LHCN-M2 (cell line): Measurements from ENCODE around the gene PLEKHA6. TPM values are rescaled to one million over a fixed set of nuclear protein-coding genes. Genes with fewer than 3 reads are reported as not detected.

ENCODE experiments used
- DNase-seq: peaks from one replicate; pipeline ENCODE4 v3.0.0-alpha.2; 2012; ENCODE audit warnings: low read depth
- total RNA-seq: library from RNA; depleted of rRNA; stranded (reverse); fragments of >200 nt; gene quantifications from 2 replicates; pipeline ENCODE4 v1.2.3, GENCODE V29; 2014

Gene PLEKHA6
- total RNA-seq, 1 experiment from 2014 or later: 50.9 TPM

DNA sequence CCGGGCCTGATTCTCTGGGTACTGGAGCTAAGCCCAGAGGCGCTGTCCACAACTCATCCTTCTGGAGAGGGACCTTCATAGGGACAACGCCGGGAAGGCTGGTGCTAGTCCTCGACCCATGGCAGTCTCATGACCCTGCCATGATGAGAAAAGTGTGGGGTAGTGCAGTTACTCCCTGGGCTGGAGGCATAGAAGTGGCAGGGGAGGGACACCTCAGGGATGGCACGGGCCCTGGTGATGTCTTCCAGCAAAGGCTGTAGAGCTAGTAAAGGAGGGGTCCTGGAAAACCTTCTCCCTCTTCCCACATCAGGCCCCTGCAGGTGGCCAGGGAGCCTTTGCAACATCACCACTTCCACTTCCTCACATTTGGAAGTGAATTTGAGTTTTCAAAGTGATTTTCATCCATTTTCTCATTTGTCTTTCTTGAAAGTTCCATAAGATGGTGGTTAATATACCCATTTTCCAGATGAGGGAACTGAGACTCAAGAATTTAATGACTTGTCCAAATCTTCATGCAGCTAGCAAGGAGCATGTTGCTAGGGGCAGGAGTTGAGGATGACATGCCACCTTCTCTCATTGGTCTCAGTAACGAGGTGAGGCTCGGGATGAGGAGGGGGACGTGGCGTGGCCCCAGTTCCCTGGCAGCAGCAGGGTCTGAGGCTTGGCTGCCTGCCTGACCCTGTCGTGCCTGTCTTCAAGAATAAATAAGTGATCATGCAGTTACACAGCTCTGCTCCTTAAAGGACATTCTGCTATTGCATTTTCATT is 142.7 kb downstream of the PLEKHA6 start:
- no peak for DNase-seq

DNA sequence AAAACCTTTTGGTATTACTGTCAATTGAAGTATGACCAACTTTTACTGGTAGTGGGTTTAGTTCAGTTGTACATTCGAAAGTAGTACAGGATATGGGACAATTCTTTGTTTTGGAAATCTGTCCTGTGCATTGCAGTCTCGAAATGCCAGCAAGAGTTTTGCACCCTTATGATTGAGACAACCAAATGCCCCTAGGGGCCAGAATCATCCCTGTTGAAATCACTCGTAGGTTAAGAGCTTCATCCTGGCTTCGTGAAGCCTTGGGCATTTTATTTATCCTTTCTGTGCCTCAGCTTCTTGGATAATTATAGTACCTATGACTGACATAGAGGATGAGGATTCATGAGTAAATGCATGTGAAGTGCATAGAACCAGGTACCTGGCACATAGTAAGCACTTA is 143.5 kb downstream of the PLEKHA6 start:
- no peak for DNase-seq

DNA sequence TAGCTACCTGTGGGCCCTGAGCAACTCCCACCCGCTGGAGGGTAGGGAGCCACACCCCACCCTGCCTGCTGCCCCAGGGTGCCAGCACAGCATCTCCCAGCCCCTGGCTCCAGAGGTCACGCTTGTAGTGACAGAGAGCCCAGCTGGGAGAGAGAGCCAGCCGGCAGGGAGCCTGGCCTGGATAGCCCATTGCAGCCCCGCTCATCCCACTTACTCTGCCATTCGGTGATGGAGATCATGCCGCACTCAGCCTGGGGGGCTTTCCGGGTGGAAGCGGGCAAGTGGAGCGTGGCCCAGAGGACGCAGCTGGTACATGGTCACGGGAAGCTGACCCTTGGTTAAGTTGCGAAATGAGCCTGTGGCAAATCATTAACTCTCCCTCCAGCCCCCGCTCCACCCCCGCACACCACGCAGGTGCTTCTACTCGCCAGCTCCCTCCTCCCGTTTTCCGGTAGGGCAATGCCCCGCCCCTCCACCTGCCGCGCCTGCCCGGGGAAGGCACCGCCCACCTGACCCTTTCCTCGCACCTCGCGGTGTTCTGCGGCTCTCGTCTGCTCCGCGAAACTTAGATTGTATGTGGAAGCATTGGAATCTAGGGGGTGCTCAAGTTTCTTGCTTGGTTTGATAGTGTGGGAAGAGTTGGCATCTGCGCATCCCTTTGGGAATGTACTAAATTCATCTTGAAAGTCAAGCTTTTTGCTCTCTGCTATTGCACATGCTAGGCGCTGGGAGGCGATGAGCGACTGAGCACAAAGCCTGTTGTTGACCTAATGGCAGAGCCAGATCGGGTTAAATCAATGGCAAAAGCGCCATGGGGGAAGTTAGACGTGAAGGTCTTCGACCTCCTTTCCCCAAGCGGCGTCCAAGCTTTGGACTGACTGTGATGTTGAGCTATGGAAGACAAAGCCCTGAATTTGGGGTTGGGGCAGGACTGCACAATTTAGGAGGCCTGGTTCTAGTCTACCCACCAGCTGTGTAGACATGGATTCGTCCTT is 145.8 kb downstream of the PLEKHA6 start, which contains the start of gene GOLT1A:
Gene GOLT1A (minus strand): TSS at position 321 of the 995 bp plus-strand sequence. CDS start 82 bp downstream, at position 239.
- peak; percentile 86 for DNase-seq

DNA sequence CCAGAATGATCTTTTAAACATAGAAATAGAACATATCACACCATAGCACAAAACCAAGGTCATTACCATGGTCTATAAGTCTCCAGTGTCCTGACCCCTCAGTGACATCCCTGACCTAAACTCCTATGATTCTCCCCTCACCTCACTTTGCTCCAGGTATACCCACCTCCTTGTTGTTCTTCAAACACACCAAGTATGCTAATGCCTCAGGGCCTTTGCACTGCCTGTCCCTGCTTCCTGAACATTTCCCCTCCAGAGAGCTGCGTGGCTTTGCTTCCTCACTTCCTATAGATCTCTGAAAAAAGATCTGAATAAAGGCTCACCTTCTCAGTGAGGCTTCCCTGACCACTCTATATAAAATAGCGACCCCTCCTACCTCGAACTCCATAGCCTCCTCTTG is 147.0 kb downstream of the PLEKHA6 start:
- no peak for DNase-seq

DNA sequence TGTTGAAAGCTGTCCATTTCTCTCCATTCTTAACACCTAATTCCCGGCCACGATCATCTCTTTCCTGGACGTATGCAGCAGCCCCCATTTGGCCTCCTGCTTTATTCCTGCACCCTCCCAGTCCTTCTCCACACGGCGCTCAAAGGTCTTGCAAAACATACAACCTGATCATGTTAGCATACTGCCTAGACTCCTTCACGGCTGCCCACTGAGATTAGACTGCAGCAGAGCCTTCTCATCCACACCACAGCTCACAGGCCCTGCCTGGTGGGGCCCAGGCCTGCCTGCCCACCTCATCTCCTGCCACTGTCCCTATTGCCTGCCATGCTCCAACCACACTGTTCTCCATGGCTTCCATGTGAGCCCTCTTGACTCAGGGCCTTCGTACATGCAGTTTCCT is 148.7 kb downstream of the PLEKHA6 start:
- DNase-seq: no peak

DNA sequence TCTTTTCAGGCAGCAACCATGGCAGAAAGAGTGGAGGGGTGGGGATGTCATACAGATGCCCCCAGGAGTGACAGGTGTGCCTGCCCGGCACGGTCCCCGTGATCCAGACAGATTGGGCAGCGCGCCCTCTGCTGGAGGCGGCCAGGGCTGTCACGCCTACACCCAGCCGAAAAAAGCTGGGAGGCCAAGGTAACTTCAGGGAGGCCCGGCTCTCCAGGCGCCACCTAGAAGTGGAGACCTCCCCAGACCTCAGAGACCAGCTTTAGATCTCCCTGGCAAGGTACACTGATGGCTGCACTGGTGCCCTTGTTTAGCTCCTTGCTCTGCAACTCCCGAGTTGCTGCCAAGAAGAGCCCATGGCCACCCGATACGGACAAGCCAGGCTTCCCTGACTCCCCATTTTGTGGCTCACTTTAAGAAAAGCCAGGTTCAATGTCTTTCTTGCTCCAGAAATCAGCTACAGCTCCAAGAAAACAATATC is 152.6 kb downstream of the PLEKHA6 start:
- peak; percentile 22 for DNase-seq

DNA sequence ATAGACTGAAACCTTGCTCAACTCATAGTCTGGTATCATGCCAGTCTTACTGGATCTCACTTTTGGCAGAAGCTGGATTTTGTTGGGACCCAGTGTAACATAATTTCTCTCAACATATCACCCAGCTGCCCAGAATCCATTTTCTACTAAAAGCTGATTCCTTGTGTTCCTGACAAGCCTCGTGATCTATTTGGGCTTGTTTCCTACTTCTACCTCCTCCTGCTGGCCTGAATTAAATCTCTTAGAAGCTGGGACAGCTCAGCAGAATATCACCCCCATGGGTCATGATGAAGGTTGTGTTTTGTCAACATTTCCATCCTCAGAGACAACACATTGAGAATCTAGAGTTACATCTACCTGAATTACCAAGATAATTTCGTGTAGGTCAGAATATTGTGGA is 153.6 kb downstream of the PLEKHA6 start:
- no peak for DNase-seq

DNA sequence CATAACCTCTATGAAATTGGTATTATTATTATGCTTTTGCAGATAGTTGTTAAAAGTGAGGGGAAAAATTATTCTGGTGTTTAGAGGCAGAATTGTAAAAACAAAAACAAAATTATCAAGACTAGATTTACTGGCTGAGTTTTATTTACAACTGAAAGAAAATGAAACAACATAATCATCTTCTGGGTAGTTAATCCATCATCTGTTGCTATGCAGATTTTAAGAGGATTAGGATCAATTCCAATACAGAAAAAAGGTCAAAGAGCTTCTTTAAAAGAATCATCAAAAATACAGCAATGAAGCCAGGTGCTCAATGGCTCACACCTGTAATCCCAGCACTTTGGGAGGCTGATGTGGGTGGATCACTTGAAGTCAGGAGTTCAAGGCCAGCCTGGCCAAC is 154.2 kb downstream of the PLEKHA6 start:
- DNase-seq: no peak

DNA sequence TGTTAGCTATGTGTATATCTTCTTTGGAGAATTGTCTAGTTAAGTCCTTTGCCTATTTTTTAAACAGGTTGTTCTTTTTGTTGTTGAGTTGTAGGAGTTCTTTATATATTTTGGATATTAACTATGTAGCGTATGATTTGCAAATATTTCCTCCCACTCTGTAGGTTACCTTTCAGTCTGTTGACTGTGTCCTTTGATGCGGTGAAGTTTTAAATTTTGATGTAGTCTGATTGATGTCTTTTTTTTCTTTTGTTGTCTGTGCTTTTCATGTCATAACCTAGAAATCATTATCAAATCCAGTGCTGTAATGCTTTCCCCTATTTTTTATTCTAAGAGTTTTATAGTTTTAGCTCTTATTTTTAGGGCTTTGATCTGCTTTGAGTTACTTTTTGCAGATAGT is 154.8 kb downstream of the PLEKHA6 start:
- no peak for DNase-seq

DNA sequence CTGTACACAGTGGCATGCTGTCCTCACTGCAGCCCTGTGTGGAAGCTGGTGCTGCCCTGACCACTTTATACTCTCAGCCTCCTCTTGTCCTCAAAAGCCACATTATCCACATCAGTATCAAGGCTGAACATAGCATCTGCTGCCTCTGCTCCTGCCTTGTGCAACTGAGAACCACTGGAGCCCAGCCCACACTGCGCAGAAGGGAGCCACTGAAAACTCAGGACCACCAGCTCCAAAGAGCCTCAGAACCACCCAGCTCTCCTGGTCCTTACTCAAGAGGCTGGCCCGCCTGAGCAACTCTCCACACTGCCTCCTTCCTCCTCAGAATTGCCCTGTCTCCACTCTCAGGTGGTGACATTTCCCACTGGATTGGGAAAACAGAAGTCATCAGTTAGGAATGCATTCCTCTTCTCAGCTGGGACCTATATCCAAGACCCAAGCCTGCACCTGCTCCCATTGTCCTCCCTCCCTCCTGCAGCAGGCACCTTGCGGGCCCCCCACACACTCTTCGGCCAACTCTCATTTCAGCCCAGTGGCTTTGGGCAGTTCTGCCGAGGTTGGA is 156.4 kb downstream of the PLEKHA6 start:
- no peak for DNase-seq

DNA sequence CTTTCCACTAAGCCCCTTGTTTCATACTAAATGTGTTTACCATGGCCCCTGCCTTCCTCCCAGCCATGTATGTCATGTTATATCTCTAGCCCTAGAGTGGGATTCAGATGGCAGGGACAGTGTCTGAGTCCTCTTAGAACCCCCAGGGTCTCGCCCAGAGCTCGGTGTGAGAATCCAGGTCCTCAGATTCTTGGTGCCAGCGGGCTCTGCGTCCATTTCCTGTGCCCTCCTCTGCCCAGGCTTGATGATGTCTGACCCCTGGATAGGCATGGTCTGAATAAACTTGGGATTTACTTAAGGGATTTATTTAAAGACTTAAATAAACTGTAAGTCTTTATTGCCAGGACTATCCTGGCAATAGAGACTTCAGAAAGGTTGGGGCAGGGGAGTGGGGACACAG is 157.2 kb downstream of the PLEKHA6 start:
- no peak for DNase-seq

DNA sequence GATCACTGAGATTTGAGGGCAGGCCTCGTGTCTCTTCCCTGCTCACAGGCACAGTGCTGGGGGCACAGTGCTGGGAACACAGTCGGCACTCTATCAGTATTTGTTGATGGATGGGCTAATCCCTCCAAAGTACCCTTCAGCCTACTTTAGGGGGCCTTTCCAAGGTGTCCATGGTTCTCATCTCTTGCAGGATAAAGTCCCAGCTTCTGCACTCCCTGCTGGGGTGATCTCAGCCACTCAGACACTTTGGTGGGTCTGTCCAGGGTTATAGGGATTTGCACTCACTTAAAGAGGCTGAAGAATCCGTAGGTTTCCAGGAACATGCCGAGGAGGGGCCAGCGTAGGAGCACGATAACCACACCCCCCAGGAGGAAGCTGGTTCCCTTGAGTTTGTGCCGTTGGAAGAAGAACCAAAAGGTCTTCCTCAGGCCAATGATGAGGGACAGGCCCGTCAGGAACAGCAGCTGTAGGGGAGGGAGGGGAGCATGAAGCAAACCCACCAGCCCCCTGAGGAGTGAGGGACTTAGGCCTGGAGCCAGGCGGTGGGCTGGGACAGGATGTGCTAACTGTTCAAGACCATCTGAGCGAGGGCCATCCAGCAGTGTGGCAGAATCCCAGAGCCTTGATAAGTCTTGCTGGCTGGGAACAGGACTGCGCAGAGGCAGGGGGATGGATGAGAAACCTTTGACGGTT is 158.2 kb downstream of the PLEKHA6 start:
- no peak for DNase-seq

DNA sequence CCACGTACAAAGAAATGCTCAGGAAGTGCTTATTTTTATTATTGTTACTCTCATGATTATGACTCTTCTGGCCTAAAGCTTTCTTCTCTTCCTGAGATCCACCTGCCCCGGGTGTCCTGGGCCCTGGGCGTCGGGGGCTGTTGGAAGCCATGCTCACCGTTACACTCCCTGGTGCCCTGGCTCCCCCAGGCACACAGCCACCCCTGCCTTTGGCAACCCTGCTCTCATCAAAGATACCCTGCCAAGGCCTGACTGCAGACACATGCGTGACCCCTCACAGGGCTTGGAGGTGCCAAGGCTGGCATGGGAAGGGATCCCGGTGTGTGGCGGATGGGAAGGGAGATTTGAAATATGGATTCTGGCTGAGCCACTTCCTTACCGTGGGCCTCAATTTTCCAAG is 160.2 kb downstream of the PLEKHA6 start:
- DNase-seq: no peak

DNA sequence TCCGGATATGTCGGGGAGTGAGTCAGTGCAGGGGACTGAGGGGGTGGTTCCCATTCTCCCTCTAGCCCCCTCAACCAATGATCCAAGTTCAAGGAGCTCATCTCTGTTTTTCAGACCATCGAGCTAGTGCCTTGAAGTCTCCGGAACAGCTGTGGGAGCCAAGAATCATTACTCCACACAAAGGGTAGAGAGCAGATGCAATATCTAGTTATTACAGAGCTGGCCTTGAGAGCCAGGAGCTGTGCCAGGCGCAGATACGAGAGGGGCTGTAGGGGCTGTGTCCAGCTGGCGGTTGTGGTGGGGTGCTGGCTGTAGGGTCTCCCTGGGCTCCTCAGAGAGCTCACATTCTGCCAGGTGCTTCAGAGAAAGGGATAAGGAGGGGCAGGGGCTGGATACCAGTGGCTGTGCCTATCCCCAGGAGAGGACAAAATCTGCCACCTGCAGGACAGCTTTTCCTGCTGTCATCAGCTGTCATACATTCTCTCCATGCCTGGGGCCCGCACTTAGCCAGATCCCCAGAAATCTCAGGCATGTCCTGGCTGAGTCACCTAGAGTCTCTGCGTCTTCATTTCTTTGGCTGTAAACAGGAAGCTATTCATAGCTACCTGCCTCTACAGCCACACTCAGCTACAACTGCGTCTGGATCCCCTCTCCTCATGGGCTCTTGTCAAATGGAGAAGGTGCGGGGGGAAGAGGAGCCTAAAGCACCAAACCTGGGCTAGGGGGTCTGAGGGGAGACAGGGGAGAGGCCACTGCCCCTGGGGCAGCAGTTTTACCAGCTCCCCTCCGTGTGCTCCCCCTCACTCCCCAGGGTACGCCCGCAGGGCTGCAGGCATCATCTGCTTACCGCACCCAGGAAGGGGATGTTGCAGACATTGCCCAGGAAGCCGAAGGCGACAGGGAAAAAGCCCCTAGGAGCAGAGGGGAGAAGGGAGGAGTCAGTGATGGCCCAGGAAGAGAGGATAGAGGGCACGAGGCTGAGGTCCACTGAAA is 161.1 kb downstream of the PLEKHA6 start:
- DNase-seq: peak; percentile 36

DNA sequence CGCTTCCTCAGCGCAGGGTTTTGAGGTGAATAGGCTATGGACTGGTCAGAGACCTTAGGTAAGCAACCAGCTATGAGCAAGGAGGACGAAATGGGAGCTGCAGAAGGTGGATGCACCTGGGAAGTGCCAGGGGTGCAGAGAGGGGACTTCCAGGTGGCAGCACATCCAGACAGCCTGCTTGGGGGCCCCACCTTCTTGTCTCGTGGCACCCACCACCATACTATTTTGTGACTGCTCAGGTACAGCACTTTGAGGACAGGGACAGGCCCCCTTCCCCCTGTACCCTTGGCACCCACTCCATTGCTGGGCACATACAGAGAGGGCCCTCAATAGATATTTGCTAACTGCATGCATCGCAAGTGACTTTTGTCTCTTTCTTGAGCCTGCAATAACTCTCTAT is 162.7 kb downstream of the PLEKHA6 start:
- no peak for DNase-seq

DNA sequence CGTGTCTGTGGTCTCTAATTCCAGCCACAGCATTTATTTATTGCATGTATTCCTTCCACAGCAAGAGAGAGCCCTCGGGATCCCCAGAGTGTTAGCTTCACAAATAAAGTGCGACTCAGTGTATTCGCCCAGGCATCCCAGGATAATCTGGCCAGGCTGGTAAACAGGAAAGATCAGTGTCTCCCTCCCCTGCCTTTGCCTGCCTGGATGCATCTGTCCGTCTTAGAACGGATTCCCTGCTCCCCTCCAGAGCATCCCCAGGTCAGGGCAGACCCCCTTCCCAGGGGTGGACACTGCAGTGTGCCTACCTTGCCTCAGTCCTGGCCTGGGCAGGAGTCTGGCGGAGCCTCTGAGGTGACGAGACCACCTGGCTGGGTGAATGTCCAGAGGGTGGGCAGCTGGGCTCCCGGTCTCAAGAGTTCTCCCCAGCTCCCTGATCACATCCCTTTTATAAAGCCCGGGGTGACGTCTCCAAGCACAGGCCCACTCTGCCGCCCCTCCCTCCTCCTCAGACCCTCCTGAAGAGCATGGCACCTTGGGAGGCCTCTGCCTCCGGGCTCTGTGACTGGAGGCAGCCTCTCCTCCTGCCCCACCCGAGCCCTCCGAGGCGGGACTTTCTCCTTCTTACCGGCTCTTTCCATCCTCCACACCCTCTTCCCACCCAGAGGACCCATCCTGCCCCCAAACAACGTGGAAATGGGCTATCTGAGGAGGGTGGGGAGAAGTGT is 163.5 kb downstream of the PLEKHA6 start, which contains the start of gene KISS1:
Gene KISS1 (minus strand): TSS at position 424 of the 728 bp plus-strand sequence. CDS start 3,615 bp downstream, outside the sequence.
- DNase-seq: no peak

DNA sequence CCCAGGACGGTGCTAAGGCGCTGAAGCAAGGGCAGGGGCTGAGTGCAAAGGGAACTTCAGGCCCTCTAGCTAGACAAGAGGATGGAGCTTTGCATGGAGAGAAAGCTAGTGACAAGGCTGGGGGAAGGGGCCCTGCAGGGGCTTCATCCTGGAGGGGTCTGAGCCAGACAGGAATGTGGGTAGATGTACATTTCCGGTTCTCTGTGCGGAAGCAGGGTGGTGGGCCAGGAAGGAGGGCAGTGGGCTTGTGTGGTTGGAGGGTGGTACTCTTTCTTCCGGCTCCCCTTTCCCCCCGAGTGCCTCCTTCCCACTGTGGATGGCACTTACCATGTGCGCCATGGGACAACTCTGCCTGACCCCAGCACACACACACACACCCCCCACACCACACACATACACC is 165.0 kb downstream of the PLEKHA6 start:
- no peak for DNase-seq

DNA sequence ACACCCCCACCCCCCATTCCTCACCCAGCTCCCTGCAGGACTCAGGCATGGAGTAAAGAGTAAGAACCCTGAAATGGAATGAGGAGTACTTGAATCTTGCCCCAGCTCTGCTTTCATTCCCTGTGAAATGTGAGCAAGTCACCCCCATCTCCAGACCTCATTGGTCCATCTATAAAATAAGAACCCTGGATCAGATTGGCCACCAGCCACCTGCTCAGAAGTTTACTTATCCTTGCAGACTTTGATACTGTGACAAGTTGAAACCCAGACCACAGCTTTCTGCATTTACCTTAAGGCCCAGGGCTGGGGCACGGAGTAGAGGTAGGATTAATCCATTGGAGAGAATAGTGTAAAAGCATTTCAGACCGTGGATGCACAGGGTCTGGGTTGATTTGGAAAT is 165.6 kb downstream of the PLEKHA6 start:
- DNase-seq: no peak
